Measurements from ENCODE around the gene NECAB2. TPM values are rescaled to one million over a fixed set of nuclear protein-coding genes. Genes with fewer than 3 reads are reported as not detected.

NECAB2 gene
- total RNA-seq, 1 donor = not detected

GRCh38 chr16:84003038-84003437 is 35.0 kb downstream of the NECAB2 start:
- H3K4me3 ChIP-seq (ENCODE audit: low read depth, low read length) = no peak overlapping the region
- no peak for DNase-seq (ENCODE audit: low read depth)
- TF ChIP-seq CTCF (IDR thresholded peaks at IDR 0.05; ENCODE audit: insufficient read depth, low read depth, low read length) = no peak

GRCh38 chr16:84004442-84004841 is 36.4 kb downstream of the NECAB2 start:
- no peak for DNase-seq (ENCODE audit: low read depth)
- H3K4me3 ChIP-seq (ENCODE audit: low read depth, low read length) = no peak overlapping the region
- no peak for TF ChIP-seq CTCF (IDR thresholded peaks at IDR 0.05; ENCODE audit: insufficient read depth, low read depth, low read length)

GRCh38 chr16:84005391-84005790 is 37.3 kb downstream of the NECAB2 start:
- DNase-seq (ENCODE audit: low read depth) = no peak
- no peak for TF ChIP-seq CTCF (IDR thresholded peaks at IDR 0.05; ENCODE audit: insufficient read depth, low read depth, low read length)
- H3K4me3 ChIP-seq (ENCODE audit: low read depth, low read length) = no peak overlapping the region

GRCh38 chr16:84007520-84007919 is 39.5 kb downstream of the NECAB2 start:
- no peak for TF ChIP-seq CTCF (IDR thresholded peaks at IDR 0.05; ENCODE audit: insufficient read depth, low read depth, low read length)
- DNase-seq (ENCODE audit: low read depth) = no peak
- H3K4me3 ChIP-seq (ENCODE audit: low read depth, low read length) = no peak overlapping the region

- no peak overlapping the region for H3K4me3 ChIP-seq (ENCODE audit: low read depth, low read length)
- TF ChIP-seq CTCF (IDR thresholded peaks at IDR 0.05; ENCODE audit: insufficient read depth, low read depth, low read length) = no peak
- no peak for DNase-seq (ENCODE audit: low read depth)
Measured at GRCh38 chr16:84007965-84008364, 39.9 kb downstream of the NECAB2 start.

GRCh38 chr16:84009282-84009681 is 41.2 kb downstream of the NECAB2 start:
- no peak overlapping the region for H3K4me3 ChIP-seq (ENCODE audit: low read depth, low read length)
- TF ChIP-seq CTCF (IDR thresholded peaks at IDR 0.05; ENCODE audit: insufficient read depth, low read depth, low read length) = no peak
- no peak for DNase-seq (ENCODE audit: low read depth)

- H3K4me3 ChIP-seq (ENCODE audit: low read depth, low read length) = no peak overlapping the region
- DNase-seq (ENCODE audit: low read depth) = peak; percentile 50
- TF ChIP-seq CTCF (IDR thresholded peaks at IDR 0.05; ENCODE audit: insufficient read depth, low read depth, low read length) = no peak
Measured at GRCh38 chr16:84013787-84014569, 45.9 kb downstream of the NECAB2 start.
